Stomach smooth muscle (tissue), 2 donors: ENCODE results near the gene SLC8B1.

Source experiments
- H3K27ac ChIP-seq: one replicate; pipeline ENCODE4 v1.7.0; 2013; ENCODE audit warnings: mild to moderate bottlenecking, low read length, inconsistent platforms
- H3K27me3 ChIP-seq, 2 donors: one replicate each; pipeline ENCODE4 v1.7.0; 2013; ENCODE audit warnings: low read length in 2 of 2; ENCODE audit not compliant: insufficient read depth in 2 of 2, control insufficient read depth in 1 of 2
- H3K36me3 ChIP-seq, 2 donors: one replicate each; pipeline ENCODE4 v1.7.0; 2013; ENCODE audit warnings: low read length in 2 of 2; ENCODE audit not compliant: control insufficient read depth in 2 of 2, insufficient read depth in 2 of 2
- H3K4me1 ChIP-seq: one replicate; pipeline ENCODE4 v1.7.0; 2013; ENCODE audit warnings: low read length; ENCODE audit not compliant: control insufficient read depth, insufficient read depth
- H3K4me3 ChIP-seq, 2 donors: one replicate each; pipeline ENCODE4 v1.7.0; 2013; ENCODE audit warnings: low read length in 2 of 2
- H3K9ac ChIP-seq, 2 donors: one replicate each; pipeline ENCODE4 v1.7.0; 2013; ENCODE audit warnings: low read length in 2 of 2, mild to moderate bottlenecking in 1 of 2
- H3K9me3 ChIP-seq, 2 donors: one replicate each; pipeline ENCODE4 v1.7.0; 2013; ENCODE audit warnings: low read length in 2 of 2; ENCODE audit not compliant: control insufficient read depth in 2 of 2
- donor health status: healthy.
- donor health status: Pancreatic carcinoma.

The SLC8B1 gene

GRCh38 chr12:113302466-113302865 lies 32.4 kb downstream of the SLC8B1 start:
- Histone ChIP-seq H3K36me3 (peaks cover 0 to 17% of the 10 kb centered on the region in 2 donors), H3K27me3 (no peaks in the 10 kb centered on the region), H3K9ac (no peak overlapping the region), H3K4me3 (no peak overlapping the region), H3K4me1 (peaks cover 18% of the 10 kb centered on the region), H3K9me3 (no peaks in the 10 kb centered on the region), H3K27ac (no peak overlapping the region)

GRCh38 chr12:113301811-113302210 lies 33.1 kb downstream of the SLC8B1 start:
- H3K36me3 ChIP-seq = peaks cover 0 to 20% of the 10 kb centered on the region in 2 donors
- H3K4me3 ChIP-seq = no peak overlapping the region
- no peak overlapping the region for H3K9ac ChIP-seq
- H3K27me3 ChIP-seq = no peaks in the 10 kb centered on the region
- H3K4me1 ChIP-seq = peaks cover 18% of the 10 kb centered on the region
- no peaks in the 10 kb centered on the region for H3K9me3 ChIP-seq
- H3K27ac ChIP-seq = no peak overlapping the region

GRCh38 chr12:113299619-113300237 lies 35.2 kb downstream of the SLC8B1 start:
- peak overlapping the region; percentile 24 for H3K27ac ChIP-seq
- H3K9me3 ChIP-seq = no peaks in the 10 kb centered on the region
- peaks cover 0 to 24% of the 10 kb centered on the region in 2 donors for H3K36me3 ChIP-seq
- H3K4me1 ChIP-seq = peaks cover 18% of the 10 kb centered on the region
- no peak overlapping the region for H3K4me3 ChIP-seq
- H3K27me3 ChIP-seq = no peaks in the 10 kb centered on the region
- no peak overlapping the region for H3K9ac ChIP-seq

- Histone ChIP-seq H3K4me3 (no peak overlapping the region), H3K36me3 (peaks cover 3 to 24% of the 10 kb centered on the region in 2 donors), H3K9ac (no peak overlapping the region), H3K9me3 (no peaks in the 10 kb centered on the region), H3K27ac (peak overlapping the region; percentile 24), H3K27me3 (no peaks in the 10 kb centered on the region), H3K4me1 (peaks cover 18% of the 10 kb centered on the region)
Measured at GRCh38 chr12:113298861-113299545, 35.9 kb downstream of the SLC8B1 start.

- no peaks in the 10 kb centered on the region for H3K27me3 ChIP-seq
- no peak overlapping the region for H3K27ac ChIP-seq
- H3K9ac ChIP-seq = no peak overlapping the region
- H3K9me3 ChIP-seq = no peaks in the 10 kb centered on the region
- H3K4me3 ChIP-seq = no peak overlapping the region
- H3K36me3 ChIP-seq = peaks cover 3 to 26% of the 10 kb centered on the region in 2 donors
- H3K4me1 ChIP-seq = peaks cover 18% of the 10 kb centered on the region
Measured at GRCh38 chr12:113298472-113298817, 36.5 kb downstream of the SLC8B1 start.

- H3K9me3 ChIP-seq = no peaks in the 10 kb centered on the region
- H3K9ac ChIP-seq = no peak overlapping the region
- H3K36me3 ChIP-seq = peaks cover 7 to 32% of the 10 kb centered on the region in 2 donors
- no peaks in the 10 kb centered on the region for H3K27me3 ChIP-seq
- peaks cover 18% of the 10 kb centered on the region for H3K4me1 ChIP-seq
- H3K27ac ChIP-seq = no peak overlapping the region
- H3K4me3 ChIP-seq = no peak overlapping the region
Measured at GRCh38 chr12:113297621-113298471, 37.1 kb downstream of the SLC8B1 start.

GRCh38 chr12:113297214-113297587 lies 37.7 kb downstream of the SLC8B1 start:
- no peaks in the 10 kb centered on the region for H3K9me3 ChIP-seq
- H3K27ac ChIP-seq = no peak overlapping the region
- H3K36me3 ChIP-seq = peaks cover 13 to 35% of the 10 kb centered on the region in 2 donors
- no peaks in the 10 kb centered on the region for H3K27me3 ChIP-seq
- H3K4me3 ChIP-seq = no peak overlapping the region
- peaks cover 18% of the 10 kb centered on the region for H3K4me1 ChIP-seq
- H3K9ac ChIP-seq = no peak overlapping the region

GRCh38 chr12:113296557-113297213 lies 38.2 kb downstream of the SLC8B1 start:
- H3K36me3 ChIP-seq = peaks cover 16 to 38% of the 10 kb centered on the region in 2 donors
- H3K9ac ChIP-seq = no peak overlapping the region
- no peaks in the 10 kb centered on the region for H3K9me3 ChIP-seq
- H3K4me1 ChIP-seq = peaks cover 18% of the 10 kb centered on the region
- no peaks in the 10 kb centered on the region for H3K27me3 ChIP-seq
- H3K4me3 ChIP-seq = no peak overlapping the region
- H3K27ac ChIP-seq = no peak overlapping the region

- Histone ChIP-seq H3K27ac (no peak overlapping the region), H3K27me3 (no peaks in the 10 kb centered on the region), H3K36me3 (peaks cover 23 to 42% of the 10 kb centered on the region in 2 donors), H3K9ac (no peak overlapping the region), H3K4me1 (peaks cover 18% of the 10 kb centered on the region), H3K4me3 (no peak overlapping the region), H3K9me3 (no peaks in the 10 kb centered on the region)
Measured at GRCh38 chr12:113295886-113296556, 38.9 kb downstream of the SLC8B1 start.

GRCh38 chr12:113293100-113293499 lies 41.8 kb downstream of the SLC8B1 start:
- no peak overlapping the region for H3K27ac ChIP-seq
- H3K4me1 ChIP-seq = peaks cover 4% of the 10 kb centered on the region
- H3K4me3 ChIP-seq = no peak overlapping the region
- peaks cover 38 to 61% of the 10 kb centered on the region in 2 donors for H3K36me3 ChIP-seq
- no peaks in the 10 kb centered on the region for H3K9me3 ChIP-seq
- H3K9ac ChIP-seq = no peak overlapping the region
- H3K27me3 ChIP-seq = no peaks in the 10 kb centered on the region
